SW 1271 (cell line): Measurements from ENCODE around the gene REEP3.
A peak's percentile ranks its signal among the peaks of the same experiment; 100 is the strongest.
"Not testable (repeated sequence)": the region's sequence is repeated elsewhere in the genome, so short reads cannot be mapped to it uniquely, and the experiment has no call there.

Experiments
- DNase-seq, 2 experiments: peaks; one replicate each; lab custom pipeline; 2025; lab: John Stamatoyannopoulos, UW

Gene REEP3

DNA sequence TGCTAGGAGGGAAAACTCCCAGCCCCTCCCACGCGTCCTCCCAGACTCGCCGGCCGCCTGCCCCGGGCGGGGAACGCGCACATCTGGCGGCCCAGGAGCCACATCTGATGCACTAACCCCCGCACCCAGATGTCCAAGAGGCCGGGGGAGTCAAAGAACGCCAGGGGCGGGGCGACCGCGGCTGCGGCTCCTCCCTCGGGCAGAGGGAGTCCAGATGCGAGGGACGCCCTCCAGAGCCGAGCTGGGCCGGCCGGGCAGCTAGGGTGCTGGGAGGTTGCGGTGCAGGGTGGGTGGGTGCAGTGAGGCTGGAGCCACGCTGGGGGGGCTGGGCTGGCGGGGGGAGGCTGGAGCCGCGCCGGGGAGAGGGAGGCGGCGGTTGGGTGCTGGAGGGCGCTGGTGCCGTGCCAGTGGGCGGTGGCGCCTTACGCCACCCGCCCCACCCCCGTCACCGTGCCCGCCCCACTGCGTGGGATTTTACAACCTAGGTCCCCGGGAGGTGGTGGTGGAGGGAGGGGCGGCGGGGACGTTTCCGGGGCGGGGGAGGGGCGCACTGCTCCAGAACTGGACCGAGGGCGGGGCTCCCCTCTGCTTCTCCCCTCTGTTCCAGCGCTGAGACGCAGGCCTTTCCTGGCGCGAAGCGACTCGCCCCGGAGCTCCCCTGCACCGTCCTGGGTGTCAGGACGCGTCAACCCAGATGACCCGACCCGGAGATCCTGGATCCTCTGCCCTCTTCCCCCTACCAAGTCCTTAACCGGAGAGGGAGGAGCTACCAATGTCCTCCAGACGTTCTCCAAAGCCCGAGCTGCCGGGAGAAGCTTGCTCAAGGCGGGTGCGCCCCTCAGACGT is 109.1 kb downstream of the REEP3 start:
- peak; percentile 77 to 87 for DNase-seq

DNA sequence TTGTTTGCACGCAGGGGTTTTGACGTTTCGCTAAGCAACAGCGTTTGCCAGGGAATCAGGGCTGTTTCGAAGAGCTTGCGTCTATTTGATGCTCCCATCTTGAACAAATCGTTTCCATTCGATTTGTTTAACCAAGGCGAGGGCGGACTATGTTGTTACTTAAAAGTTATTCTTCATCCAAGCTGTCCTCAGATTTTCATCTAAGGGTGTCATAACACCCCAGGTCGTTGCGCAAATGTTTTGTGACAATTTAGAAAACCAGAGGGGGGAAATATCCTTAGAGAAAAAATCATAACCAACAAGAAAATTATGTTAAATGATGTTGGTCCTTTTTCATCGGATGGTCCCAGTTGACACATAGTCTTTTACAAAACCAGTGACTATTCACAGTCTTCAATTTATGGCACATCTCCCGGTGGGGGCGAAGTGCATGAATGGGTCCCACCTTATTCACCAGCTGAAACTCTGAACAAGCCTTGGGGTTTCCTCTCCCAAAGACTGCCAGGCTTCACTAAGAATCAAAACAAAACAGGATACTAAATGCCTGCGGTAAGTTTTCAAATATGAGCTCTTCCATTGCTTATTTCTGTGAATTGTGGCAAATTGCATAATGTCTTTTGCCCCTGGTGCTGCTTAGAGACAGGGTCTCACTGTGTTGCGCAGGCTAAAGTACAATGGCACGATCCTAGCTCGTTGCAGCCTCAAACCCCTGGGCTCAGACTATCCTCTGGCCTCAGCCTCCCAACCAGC is 109.9 kb downstream of the REEP3 start:
- no peak for DNase-seq

DNA sequence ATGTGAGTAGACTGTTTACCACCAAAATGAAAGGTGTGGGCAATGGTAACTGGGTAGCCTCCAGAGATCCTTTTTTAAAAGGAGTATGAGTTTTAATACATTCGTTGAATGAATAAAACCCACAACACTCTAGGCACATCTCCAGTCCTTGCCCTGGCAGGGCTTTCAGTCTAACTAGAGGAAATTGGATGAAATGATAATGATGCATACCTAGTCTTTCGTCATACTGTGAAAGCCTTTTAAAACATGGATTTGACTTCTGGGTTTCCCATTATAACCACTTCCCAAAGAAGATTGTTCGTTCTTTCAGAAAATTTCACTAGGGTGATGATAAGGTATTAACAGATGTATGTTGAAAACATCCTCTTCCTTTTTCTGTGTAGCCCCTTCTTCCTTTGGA is 110.8 kb downstream of the REEP3 start:
- DNase-seq = no peak

DNA sequence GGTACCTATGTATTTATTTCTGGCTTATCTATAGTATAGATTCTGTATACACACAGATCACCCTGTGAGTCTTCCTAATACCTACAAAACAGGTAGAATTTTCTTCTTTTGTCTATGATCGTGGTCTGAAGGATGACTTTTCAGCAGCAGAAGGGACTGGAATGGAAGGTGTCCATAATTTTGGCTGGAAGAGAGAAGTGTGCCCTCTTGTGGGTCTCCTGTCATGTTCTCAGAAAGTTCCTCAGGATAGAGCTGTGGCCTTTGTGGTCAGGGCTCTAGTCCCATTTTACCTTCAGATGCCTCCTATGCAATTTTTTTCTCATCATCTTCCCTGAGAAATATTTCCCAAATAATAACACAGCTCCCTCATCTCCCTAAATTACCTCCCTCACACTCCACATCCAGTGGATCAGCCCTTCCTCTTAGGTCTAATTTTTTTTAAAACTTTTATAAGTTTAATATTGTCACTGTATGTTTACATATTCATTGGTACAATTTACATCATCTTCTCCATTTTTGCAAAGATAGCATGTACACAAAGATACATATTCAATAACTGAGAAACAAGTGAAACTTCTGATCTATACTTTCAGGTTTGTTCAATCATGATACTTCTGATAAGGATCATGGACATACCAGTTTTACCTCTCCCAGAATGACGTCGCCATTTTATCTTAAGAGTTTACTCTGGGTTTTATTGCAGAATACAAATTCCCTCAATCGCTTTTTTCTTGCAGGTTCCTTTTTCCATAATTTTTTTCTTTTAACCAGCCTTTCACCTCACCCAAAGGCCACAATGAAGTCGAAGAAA is 112.7 kb downstream of the REEP3 start:
- DNase-seq = peak in 1 of 2 experiments; percentile 63

DNA sequence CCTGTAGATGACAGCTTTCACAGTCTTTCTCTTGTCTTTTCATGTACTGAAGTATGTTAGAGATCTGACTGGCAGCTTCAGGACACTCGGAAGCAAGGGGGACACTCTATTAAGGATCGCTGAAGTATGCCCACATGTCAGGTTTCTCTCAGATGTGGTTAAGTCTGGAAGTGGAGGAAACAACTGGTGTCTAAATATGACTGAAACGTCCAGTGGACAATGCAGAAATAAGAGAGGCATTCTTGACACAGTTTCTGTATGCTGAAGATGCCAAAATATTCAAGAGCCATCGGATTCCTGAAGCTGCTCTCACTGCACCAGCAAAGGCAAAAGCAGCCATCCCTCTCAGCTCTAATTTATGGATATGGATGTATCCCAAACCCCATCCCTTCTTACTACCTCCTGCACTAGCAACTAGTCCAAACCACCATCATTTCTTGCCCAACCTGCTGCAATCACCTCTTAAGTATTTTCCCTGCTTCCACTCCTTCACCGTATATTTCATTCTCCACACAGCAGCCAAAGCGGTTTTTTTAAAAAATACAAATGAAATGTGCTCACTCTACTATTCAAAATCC is 113.4 kb downstream of the REEP3 start:
- DNase-seq = no peak

DNA sequence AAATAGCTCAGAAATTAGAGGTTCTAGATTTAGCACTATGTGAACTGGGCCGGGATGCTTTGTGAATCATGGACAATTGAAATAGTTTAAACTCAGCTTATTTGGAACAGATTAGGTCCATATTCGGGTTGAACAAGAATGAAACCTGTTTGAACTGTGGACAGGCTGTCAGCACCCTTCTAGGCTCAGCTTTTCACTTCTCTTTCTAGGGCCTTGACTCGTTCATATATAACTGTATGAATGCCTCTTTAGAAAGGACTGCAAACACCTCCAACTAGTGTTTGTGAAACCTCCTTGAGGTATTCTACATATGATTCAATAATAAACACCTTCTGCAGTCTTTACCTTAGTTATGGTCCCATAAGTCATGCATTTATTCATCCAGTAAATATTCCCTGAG is 115.6 kb downstream of the REEP3 start:
- DNase-seq = no peak

DNA sequence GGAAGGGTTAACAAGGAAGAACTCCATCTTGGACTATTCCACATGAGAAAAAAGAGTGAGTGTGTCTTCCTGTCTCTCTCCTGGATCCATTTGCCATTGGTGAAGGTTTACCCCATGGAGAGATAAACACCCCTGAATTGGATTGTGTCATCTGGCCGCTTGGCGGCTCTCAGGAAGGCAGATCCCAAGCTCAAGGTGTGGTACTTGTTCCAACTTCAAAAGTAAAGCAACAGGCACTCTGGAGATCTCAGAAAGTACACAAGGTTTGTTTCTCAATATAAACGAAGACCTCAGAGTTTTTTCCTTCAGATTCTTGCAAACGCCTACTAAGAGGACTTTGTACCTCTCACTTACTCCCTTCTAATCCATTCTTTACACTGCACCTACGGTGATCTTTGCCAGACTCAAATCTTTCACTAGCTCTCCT is 116.7 kb downstream of the REEP3 start:
- DNase-seq = no peak

DNA sequence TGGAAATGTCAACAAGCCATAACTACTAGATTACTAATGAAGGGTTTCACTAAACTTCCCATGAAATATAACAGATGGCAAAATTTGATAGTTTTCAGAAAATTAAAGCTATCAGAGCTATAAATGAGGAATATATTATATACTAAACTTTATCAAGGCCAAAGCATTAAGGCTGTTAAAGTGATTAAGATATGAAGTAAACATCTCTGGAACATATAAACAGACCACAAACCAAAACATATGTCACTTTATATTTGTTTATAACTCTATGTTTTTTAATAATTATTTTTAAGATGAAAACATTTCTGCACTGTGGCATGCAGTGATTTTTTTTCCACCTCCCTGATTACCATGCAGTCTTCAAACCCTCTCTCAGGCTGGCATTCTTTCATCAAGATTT is 120.2 kb downstream of the REEP3 start:
- no peak for DNase-seq

DNA sequence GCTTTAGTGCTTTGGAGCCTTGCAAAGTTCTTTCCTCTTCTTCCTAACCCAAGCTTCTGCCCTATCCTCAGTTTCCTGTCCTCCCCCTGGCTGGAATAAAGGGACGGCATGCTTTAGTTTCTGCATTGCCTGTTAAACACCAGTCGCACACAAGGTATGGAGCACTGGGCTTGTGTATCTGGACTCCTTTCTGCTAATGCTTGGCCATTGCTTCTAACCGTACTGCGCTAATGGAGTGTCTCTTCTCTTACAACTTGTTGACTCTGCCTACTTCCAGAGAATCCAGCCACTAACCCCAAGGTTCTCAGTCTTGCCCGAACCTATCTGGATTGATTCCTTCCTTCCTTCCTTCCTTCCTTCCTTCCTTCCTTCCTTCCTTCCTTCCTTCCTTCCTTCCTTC is 120.6 kb downstream of the REEP3 start:
- no peak for DNase-seq

DNA sequence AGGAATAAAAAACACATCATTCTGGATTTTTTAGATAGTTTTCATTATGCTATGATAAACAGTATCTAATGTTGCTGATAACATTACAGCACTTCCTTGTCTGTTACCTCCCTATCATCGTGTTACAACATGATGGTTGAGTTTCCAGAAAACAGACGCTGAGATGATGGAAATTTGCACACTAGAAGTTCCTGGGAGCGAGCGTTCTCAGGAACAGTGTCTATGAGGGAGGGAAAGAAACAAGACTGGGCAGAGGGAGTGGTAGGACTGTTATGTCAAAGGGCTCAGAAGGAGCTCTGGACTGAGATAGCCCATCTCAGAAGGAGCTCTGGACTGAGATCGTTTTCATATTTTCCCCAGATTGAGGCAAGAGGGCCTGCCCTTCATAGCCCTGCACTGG is 121.6 kb downstream of the REEP3 start:
- DNase-seq = no peak

DNA sequence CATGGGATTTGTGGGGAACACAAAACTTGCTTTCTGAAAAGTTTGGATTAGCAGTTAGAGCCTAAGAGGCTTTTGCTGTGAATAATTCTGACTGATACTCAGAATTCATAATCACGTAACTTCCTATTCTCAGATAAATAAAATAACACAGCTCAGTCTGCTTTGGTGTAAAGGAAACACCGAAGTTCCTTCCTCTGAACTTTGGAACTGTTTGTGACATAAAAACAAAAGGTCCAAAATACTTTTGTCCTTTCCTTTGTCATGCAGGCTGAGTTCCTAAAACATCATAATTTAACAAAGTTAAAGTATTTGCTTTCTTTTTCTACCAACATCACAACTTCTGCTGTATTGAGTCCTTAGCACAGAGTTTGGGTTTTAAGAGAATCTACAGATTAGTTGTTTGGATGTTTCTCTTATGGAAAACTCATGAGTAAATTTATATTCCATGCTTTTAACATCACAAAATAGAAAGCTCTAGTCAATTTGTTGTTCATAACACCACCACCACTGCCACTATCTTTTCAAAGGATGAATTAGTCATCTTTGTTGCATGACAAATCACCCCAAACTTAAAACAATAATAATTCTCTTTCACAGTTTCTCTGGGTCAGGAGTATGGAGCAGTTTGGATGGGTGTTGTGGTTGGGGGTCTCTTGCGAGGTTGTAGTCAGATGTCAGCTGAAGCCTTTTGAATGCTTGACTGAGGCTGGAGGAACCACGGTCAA is 123.4 kb downstream of the REEP3 start:
- no peak for DNase-seq

DNA sequence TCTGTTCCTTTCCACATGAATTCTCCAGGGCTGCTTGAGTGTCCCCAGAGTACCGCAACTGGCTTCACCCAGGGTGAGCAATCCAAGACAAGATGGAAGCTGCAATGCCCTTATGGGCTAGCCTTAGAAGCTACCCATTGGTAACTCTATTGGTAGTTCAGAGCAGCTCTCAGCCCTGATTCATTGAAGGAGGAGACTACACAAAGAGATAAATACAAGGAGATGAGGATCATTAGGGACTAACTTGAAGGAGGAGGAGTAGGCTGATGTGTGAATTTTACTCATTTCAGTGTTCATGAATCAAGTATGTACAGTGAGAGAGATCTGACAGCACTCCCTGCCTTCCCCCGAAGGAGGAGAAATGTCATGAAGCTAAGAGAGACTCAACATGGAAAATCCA is 124.0 kb downstream of the REEP3 start:
- no peak for DNase-seq

DNA sequence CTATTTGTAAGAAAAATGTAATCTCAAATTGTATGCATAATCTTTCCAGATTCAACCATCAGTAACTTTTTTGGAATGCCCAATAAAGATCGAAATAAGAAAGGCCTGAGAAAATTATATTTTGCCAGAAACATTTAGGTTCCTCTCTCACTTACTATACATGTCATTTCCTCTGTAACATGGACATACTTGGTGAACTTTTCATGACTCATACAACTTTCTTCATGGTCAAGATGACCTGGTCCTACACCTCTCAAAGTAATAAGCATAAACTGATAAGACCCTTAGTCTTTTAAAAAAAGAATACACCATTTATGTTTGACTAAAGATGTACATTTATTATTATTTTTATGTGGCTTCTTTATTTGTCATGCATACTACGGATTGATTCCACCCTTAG is 125.3 kb downstream of the REEP3 start:
- no peak for DNase-seq

DNA sequence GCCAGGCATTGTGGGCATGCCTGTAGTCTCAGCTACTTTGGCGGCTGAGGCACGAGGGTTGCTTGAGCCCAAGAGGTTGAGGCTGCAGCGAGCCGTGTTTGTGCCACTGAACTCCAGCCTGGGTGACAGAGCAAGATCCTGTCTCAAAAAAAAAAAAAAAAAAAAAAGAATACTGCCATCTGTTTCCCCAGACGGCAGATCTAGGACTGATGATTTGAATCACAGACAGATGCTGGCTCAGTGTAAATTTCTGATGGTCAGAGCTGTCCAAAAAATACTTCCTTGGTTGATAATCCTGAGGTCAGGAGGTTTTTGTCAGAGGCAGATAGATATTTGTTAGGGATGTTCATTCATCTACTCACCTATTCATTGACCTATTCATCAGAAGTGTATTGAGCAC is 130.7 kb downstream of the REEP3 start:
- DNase-seq = no peak

DNA sequence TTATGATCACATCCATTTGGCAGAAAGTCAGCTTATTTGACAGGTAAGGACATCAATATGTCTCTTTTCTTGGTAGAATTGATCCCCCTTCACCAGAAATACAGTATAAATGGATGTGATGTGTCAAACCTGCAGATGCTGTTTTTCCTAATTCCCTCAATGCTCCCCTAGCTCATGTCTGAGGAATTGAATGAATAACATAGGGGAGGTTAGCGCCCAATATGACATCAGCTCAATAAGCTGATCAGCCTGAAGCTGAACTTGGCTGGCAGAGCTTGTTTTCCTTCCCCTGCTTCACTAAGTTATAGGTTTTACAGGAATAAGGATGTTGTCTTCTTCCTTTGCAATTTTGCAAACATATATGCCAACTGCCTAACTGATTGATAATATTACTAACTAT is 132.5 kb downstream of the REEP3 start:
- no peak for DNase-seq

DNA sequence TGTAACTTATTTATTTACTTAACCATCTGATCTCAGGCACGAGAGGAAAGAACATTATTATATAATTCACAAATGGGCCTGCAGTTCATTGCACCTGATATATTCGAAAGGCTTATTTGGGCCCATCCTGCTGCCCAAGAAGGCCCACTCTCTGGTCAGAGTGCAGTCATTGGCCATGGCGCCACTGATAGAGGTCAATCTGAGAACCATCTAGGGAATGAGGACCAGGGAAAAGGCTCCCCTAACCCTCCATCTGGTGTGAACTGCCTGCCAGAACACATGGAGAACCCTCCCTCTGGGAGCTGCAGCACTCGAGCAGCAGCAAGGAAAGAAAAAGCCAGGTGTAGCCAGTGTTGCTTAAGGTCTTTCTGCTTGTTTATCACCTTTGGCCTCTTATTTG is 136.6 kb downstream of the REEP3 start:
- DNase-seq = no peak

DNA sequence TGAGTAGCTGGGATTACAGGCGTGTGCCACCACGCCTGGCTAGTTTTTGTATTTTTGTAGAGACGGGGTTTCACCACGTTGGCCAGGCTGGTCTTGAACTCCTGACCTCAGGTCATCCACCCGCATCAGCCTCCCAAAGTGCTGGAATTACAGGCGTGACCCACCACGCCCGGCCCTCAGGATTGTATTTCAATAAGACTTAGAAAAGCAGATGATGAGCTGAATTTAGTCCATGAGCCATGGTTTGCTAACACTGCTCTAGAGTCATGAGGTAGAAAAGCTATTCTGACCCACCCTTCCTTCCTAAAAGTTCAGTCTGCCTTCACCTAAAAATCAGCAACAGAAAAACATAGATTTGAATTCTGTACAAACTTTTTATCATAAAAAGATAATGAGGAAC is 139.7 kb downstream of the REEP3 start:
- not testable (repeated sequence) for DNase-seq

DNA sequence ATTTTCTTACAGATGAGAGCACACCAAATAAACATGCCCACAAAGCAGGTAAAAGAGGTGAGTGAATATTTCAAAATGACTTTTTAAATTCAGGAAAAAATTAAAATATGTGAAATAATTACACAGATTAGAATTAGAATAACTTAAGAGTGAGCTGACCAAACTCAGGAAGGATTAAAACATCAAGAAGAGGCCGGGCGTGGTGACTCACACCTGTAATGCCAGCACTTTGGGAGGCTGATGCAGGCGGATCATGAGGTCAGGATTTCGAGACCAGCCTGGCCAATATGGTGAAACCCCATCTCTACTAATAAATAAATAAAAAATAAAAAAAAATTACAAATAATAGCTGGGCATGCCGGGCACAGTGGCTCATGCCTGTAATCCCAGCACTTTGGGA is 140.1 kb downstream of the REEP3 start:
- no peak for DNase-seq

DNA sequence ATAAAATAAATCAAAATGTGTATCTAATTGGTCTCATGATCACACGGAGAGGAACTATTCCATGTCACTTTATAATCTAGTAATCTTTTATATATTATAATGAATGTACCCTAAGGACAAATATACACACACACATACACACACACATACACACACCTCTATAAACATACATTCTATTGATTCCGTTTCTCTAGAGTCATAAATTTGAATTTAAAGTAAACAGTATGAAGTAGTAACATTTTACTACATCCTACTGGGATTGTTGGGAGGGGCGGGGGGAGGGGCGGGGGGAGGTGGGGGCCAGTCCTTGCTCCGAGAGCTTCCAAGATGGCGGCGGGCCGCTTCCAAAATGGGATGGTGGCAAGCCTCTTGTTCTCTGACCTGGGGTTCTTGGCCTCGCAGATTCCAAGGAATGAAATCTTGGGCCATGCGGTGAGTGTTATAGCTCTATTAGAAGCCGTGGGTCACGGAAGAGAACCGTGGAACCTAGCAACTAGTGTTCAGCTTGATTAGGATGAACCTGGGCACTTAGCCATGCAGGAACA is 143.2 kb downstream of the REEP3 start:
- DNase-seq = no peak

DNA sequence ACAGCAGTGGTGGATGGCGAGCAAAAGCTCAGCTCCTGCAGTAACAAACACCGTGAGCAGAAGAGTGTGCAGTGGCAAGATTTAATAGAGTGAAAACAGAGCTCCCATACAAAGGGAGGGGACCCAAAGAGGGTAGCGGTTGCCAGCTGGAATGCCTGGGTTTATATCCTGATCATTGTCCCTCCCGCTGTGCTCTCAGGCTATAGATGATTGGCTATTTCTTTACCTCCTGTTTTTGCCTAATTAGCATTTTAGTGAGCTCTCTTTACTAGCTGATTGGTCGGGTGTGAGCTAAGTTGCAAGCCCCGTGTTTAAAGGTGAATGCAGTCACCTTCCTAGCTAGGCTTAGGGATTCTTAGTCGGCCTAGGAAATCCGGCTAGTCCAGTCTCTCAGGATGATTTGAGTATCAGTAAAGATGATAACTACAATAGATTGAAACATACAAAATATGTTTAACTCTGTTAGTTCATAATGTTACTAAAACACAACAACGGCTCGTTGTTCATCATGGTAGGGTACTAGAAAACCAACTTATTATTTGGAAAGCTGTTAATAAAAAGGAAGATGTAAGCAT is 143.9 kb downstream of the REEP3 start:
- not testable (repeated sequence) for DNase-seq

DNA sequence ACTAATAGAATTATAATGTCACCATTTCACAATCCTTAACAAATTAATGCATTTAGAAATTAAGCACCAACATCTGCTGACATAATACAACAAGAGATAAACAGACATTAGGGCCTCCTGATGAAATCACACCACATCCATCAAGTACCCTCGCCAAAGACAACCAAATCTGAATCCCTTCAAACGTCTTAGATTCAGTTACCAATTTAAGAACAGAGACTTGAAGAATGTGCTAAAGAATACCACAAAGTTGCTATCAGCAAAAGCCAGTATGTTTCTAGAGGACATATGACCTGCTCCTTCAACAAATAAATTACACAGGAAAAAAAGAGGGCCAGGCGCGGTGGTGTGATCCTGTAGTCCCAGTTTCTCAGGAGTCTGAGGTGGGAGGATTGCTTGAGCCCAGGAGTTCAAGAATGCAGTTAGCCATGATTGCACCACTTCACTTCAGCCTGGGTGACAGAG is 144.5 kb downstream of the REEP3 start:
- DNase-seq = no peak
